Lower lobe of right lung (tissue), 2 donors: ENCODE results near the gene SURF1. TPM values are rescaled to one million over a fixed set of nuclear protein-coding genes. Genes with fewer than 3 reads are reported as not detected.

Experiments used
- ATAC-seq, 2 donors: fragments of 200-7000 bp; cut with Tn5 transposase; one replicate each; pipeline ENCODE4 v1.9.1; 2020 to 2022; ENCODE audit warnings: mild to moderate bottlenecking in 2 of 2, moderate library complexity in 2 of 2
- DNase-seq: peaks from one replicate; pipeline ENCODE4 v3.0.0-alpha.2; 2020
- H3K27ac ChIP-seq: fragments of 200-600 bp; one replicate; pipeline ENCODE4 v1.8.0; 2022
- H3K27me3 ChIP-seq: fragments of 200-600 bp; one replicate; pipeline ENCODE4 v1.8.0; 2022; ENCODE audit warnings: low read depth
- H3K36me3 ChIP-seq: fragments of 200-600 bp; one replicate; pipeline ENCODE4 v1.8.0; 2022; ENCODE audit warnings: mild to moderate bottlenecking
- H3K4me1 ChIP-seq: fragments of 200-600 bp; one replicate; pipeline ENCODE4 v1.8.0; 2022
- H3K4me3 ChIP-seq: fragments of 200-600 bp; one replicate; pipeline ENCODE4 v1.8.0; 2022; ENCODE audit warnings: mild to moderate bottlenecking
- H3K9me3 ChIP-seq: fragments of 200-600 bp; one replicate; pipeline ENCODE4 v1.8.0; 2022
- CTCF ChIP-seq: fragments of 200-600 bp; IDR thresholded peaks from one replicate; pipeline ENCODE4 v1.8.0; 2022; ENCODE audit warnings: antibody characterized with exemption, mild to moderate bottlenecking
- intact Hi-C: fragments of 100-400 bp; cut with DNase I; formaldehyde crosslinking; loops from one replicate; pipeline ENCODE4 v1.11.0; 2022
- total RNA-seq: library from RNA; stranded (reverse); fragmentation: NEBNext Ultra II Directional; extraction: Animal tissue kit (Norgen Biotek cat#: 25700); gene quantifications from one replicate; pipeline ENCODE4 v1.2.1, GENCODE V29; 2021
- donor health status: DM: no; HTN: yes; CAD: no; lungs with severe emphysema.

The SURF1 gene
- total RNA-seq, 1 donor from 2014 or later: 49.4 TPM

DNA sequence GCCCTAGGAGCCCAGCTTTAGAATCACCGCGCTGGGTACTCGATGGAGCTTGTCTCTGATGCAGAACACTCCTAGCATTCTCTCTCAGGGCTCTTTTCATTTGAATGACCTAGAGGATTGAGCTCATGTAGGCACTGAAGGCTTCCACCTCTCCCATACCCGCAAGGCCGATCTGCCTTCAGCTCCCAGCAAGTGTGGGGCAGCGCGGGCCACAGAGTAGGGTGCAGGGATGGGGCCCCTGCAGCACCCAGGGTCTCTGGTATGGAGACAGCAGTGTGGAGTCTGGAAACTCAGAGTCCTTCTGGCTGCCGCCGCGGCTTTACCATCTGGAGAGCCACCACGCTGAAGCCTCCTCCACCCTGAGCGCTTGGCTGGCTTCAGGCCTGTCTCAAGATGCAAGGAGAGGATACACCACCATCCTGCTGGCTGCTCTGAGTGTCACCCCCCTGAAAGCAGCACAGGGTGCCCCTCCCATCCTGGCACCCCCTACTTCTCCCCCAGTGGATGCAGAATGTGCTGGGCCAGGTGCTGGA is 32.8 kb upstream of the SURF1 start:
- Histone ChIP-seq H3K27me3 (no peaks in the 10 kb centered on the region), H3K36me3 (no peaks in the 10 kb centered on the region), H3K9me3 (no peaks in the 10 kb centered on the region), H3K4me1 (no peaks in the 10 kb centered on the region), H3K4me3 (no peak overlapping the region), H3K27ac (no peak overlapping the region)
- intact Hi-C loops: no loop called here
- DNase-seq (no peak), ATAC-seq (no peak)
- no peak for TF ChIP-seq CTCF

GRCh38 chr9:133387680-133388079 is 31.4 kb upstream of the SURF1 start:
- H3K36me3 ChIP-seq: no peaks in the 10 kb centered on the region
- H3K4me1 ChIP-seq: no peaks in the 10 kb centered on the region
- no peak for DNase-seq
- no peak for TF ChIP-seq CTCF
- H3K27ac ChIP-seq: no peak overlapping the region
- no peaks in the 10 kb centered on the region for H3K9me3 ChIP-seq
- no peaks in the 10 kb centered on the region for H3K27me3 ChIP-seq
- no peak for ATAC-seq
- no peak overlapping the region for H3K4me3 ChIP-seq
- intact Hi-C loops: no loop called here

GRCh38 chr9:133386338-133386737 is 30.1 kb upstream of the SURF1 start:
- H3K27me3 ChIP-seq: no peaks in the 10 kb centered on the region
- no peak overlapping the region for H3K27ac ChIP-seq
- H3K4me1 ChIP-seq: no peaks in the 10 kb centered on the region
- no peaks in the 10 kb centered on the region for H3K9me3 ChIP-seq
- no peak for TF ChIP-seq CTCF
- no peak overlapping the region for H3K4me3 ChIP-seq
- no peaks in the 10 kb centered on the region for H3K36me3 ChIP-seq
- no peak for ATAC-seq
- DNase-seq: no peak
- intact Hi-C loops: no loop called here

GRCh38 chr9:133385452-133385851 is 29.2 kb upstream of the SURF1 start:
- H3K27me3 ChIP-seq: no peaks in the 10 kb centered on the region
- H3K4me1 ChIP-seq: no peaks in the 10 kb centered on the region
- ATAC-seq: no peak
- H3K27ac ChIP-seq: no peak overlapping the region
- DNase-seq: no peak
- H3K9me3 ChIP-seq: no peaks in the 10 kb centered on the region
- no peaks in the 10 kb centered on the region for H3K36me3 ChIP-seq
- TF ChIP-seq CTCF: no peak
- H3K4me3 ChIP-seq: no peak overlapping the region
- intact Hi-C loops: no loop called here

- intact Hi-C loops: no loop called here
- Histone ChIP-seq H3K4me3 (no peak overlapping the region), H3K27me3 (no peaks in the 10 kb centered on the region), H3K4me1 (no peaks in the 10 kb centered on the region), H3K27ac (no peak overlapping the region), H3K9me3 (no peaks in the 10 kb centered on the region), H3K36me3 (no peaks in the 10 kb centered on the region)
- TF ChIP-seq CTCF: no peak
- ATAC-seq (no peak), DNase-seq (no peak)
Observed at GRCh38 chr9:133384736-133385321, 28.5 kb upstream of the SURF1 start.
